Stimulated activated CD8-positive, alpha-beta memory T cell treated with anti-CD3 and anti-CD28 coated beads, Interleukin-4, amount 100 ng/mL, for 4 hours (primary cell): ENCODE measurements around the gene SLFN5.
"Not testable (repeated sequence)": the region's sequence is repeated elsewhere in the genome, so short reads cannot be mapped to it uniquely, and the experiment has no call there.

ENCODE experiments used
- DNase-seq, 2 donors: peaks; one replicate each; pipeline ENCODE4 v3.0.0-alpha.2; 2020; ENCODE audit warnings: low read depth in 2 of 2, low spot score in 1 of 2

The SLFN5 gene

DNA sequence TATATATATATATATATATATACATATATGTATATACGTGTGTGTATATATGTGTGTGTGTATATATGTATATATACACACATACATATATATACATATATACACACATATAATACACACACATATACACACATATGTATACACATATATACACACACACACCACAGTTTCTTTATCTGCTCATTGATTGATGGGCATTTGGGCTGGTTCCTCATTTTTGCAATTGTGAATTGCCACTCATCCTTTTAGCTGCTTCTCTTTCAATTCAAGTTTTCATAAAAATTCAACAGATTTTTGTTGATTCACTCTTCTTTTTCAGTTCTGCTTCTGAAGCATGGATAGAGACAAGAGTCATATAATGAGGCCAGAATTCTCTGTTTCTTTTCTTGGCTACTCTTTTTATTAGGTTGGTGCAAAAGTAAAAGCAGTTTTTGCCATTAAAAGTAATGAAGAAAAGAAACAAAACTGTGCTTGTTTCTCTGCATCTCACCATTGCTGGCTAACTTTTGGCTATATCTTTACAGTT, 44.5 kb downstream of the SLFN5 start:
- no peak for DNase-seq

DNA sequence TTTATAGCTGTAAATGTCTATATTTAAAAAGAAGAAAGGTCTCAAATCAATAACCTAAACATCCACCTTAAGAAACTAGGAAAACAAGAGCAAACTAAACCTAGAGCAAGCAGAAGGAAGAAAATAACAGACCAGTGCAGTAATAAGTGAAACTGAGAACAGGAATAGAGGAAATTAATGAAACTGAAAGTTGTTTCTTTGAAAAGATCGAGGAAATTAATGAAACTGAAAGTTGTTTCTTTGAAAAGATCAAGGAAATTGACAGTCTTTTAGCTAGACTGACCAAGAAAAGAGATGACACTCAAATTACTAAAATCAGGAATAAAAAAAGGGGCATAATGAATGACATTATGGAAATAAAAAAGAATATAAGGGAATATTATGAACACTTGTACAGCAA, 46.4 kb downstream of the SLFN5 start:
- DNase-seq = no peak

DNA sequence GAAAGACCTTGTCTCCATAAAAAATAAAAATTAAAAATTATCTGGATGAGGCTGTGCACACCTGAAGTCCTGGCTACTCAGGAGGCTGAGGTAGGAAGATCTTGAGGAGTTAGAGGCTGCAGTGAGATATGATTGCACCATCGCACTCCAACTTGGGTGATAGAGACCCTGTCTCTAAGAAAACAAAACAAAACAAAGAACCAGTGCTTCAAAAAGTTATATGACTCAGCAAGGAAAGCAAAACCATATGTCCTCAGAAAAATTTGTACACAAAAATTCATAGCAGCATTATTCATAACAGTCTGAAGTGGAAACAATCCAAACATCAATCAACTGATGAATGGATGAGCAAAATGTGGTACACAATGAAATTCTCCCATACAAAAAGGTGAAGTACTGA, 48.9 kb downstream of the SLFN5 start:
- no peak for DNase-seq

DNA sequence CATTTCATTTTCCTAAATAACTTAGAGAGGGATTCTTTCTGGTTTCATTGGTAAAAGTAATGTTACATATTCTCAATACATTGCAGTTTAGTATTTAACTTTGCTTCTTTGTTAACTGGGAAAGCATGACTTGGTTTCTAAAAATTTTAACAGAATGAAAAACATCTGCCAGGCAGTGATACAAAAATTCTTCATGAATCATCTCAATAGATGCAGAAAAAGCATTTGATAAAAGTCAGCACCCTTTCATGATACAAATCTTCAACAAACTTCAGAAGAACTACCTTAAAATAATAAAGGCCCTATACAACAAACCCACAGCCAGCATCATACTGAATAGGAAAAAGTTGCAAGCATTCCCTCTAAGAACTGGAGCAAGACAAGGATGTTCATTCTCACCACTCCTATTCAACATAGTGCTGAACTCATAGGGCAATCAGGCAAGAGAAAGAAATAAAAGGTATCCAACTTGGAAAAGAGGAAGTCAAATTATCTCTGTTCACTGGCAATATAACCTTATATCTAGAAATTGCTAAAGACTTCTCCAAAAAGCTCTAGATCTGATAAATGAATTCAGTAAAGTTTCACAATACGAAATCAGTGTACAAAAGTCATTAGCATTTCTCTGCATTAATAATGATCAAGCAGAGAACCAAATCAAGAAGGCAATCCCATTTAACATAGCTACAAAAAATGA, 50.4 kb downstream of the SLFN5 start:
- no peak for DNase-seq

DNA sequence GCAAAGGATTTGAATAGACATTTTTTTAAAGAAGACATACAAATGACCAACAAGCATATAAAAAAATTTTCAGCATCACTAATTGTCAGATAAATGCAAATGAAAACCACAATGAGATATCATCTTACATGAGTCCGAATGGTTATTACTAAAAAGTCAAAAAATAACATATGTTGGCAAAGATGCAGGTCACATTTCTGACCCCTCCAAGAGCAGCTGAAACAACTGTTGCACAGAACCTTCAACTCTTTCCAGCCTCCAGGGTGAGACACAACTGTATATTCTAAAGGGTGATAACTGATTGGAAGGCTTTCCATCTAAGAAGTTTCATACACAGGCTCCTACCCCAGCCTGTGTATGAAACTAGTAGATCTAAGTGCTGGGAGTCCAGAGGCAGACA, 51.9 kb downstream of the SLFN5 start:
- no peak for DNase-seq

DNA sequence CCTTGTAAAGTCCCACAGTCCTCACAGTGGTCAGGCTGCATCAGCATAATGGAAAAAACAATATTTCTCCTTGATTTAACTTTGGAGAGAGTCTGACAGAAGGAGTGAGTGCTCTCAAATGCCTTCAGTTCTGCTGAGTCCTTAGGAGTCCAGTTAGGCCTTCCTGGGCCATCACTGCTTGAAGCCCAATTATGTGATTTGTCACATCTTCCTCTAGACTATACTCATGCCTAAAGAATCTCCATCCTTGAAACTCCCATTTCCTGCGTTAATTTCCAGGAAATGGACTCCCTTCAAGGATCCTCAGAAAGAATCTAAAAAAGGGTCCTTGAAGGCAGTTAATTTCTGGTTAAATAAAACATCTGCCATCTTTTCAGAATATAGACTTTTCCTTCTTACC, 52.8 kb downstream of the SLFN5 start:
- DNase-seq = no peak

DNA sequence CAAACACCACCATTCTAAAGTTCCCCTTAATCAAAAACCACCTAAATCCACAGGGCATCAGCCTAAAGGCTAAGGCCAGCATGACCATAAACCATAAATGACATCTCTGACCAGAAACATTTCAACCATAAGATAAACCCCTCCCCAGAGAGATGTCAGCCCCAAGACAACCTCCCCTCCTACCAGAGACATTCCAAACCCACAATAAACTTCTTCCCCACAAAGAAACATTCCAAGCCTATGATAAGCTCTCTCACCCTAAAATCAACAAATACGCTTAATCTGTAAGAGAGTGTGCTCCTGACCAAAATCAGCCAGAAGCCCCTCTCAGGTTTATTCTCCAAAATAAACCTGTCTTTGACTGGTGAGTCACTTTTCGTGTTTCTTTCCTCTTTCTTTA, 54.8 kb downstream of the SLFN5 start:
- no peak for DNase-seq

DNA sequence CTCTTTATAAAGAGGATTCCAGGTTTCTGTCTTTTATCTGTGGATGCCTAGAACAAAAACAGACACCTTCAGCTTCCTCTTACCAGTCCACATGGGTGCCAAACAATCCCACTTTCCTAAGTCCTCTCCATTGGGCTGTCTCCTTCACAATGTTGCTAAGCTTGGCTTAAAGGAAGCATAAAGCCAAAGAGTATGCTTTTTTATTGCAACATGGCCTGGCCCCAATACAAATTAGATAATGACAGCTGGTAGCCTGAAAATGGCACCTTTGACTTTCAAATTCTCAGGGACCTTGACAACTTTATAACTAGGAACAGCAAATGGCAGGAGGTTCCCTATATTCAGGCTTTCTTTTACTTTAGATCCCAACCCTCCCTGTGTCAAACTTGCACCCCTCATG, 55.8 kb downstream of the SLFN5 start:
- no peak for DNase-seq

DNA sequence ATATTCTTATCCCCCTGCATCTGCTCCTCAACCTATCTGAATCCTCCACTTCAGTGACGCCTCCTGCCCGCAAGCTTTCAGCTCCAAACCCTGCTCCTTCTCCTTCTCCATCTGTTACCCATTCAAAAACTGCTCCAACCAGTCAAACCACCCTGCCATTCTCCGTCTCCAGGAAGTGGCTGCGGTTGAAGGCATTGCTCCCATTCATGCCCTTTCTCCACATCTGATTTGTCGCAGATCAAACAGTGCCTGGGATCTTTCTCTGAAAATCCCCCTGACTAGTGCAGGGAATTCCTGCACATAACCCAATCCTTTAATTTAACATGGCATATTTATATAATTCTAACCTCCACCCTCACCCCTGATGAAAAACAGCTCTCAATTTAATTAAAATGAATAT, 56.3 kb downstream of the SLFN5 start:
- no peak for DNase-seq

DNA sequence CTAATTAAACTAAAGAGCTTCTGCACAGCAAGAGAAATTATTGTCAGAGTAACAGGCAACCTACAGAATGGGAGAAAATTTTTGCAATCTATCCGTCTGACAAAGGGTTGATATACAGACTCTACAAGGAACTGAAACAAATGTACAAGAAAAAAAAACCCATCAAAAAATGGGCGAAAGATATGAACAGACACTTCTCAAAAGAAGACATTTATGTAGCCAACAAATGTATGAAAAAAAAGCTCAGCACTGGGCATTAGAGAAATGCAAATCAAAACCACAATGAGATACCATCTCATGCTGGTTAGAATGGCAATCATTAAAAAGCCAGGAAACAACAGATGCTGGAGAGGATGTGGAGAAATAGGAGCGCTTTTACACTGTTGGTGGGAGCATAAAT, 66.5 kb downstream of the SLFN5 start:
- not testable (repeated sequence) for DNase-seq

DNA sequence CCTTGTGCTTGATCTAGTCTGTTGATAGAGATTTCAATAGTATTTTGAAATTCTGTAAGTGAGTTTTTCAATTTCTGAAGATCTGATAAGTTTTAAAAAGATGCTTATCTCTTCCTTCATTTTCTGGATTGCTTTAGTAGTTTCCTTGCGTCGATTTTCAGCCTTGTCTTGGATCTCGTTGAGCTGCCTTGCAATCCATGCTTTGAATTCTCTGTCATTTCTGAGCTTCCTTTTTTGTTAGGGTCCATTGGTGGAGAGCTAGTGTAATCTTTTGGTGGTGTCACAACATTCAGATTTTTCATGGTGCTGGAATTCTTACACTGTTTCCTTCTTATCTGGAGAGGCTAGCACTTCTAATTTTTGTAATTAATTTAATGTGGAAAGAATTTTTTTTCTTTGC, 69.5 kb downstream of the SLFN5 start:
- DNase-seq = no peak

DNA sequence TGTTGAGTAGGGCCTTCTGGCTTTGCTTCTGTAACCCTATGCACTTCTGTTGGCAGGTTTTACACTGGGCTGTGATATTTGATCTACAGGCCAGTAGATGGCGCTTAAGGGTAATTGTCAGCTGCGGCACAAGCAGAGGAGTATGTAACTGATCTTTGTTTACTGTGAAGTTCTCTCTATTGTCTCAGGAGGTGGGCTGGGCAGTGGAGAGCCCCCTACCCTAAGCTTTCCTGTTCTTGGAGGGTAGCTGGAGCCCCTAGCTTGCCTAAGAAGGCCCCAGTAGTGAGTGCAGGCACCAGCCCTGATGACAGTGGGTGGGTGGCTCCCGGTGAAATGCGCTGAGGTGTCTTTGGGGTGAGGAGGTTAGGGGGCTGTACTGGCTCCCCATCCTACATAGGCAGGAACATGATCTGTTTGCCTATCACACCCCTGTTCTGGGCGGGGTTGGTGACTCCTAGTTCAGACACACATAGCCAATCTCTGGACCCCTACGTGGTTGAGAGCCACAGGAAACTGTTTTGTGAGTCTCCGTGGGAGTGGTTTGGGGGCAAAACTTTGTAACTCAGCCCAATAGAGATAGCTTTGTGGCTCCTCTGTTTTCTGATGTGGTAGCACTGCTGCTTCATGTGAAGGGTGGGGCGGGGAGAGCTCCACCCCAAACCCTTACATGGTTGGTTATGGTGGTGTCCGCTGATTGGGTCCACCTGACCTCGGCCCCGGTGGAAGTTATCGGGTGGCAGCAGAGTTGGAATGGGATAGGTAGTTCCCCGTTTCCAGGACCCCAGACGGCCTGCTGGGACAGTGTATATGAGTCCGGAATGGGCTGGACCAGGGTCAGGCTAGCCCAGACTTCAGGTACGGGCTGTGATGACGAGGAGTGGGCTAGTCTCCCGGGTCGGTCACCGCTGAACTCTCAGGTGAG, 70.2 kb downstream of the SLFN5 start:
- peak; percentile 54 to 77 for DNase-seq

DNA sequence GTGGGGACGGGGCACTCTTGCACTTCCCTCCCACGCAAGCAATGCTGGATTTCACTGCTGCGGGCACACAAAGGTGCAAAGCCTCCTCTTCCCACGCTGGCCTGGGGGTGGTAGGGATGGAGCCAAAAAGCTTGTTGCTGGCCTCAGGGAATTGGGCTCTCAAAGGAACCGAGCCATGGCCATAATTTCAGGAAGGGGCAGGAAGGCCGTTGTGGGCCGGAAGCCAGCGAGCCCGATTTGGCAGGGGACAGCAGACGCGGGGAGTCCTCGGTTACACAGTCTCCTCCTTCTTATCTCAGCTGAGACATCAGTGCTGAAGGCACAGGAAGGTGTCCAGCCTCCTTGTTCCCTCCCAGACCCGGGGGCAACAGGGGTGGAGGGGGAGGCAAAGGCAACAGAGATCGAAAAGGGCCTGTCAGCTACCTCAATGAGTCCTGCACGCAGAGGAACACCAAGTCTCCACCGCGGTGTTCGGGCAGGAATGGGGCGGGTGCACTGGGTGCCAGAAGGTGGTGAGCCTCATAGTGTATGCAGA, 71.1 kb downstream of the SLFN5 start:
- no peak for DNase-seq

DNA sequence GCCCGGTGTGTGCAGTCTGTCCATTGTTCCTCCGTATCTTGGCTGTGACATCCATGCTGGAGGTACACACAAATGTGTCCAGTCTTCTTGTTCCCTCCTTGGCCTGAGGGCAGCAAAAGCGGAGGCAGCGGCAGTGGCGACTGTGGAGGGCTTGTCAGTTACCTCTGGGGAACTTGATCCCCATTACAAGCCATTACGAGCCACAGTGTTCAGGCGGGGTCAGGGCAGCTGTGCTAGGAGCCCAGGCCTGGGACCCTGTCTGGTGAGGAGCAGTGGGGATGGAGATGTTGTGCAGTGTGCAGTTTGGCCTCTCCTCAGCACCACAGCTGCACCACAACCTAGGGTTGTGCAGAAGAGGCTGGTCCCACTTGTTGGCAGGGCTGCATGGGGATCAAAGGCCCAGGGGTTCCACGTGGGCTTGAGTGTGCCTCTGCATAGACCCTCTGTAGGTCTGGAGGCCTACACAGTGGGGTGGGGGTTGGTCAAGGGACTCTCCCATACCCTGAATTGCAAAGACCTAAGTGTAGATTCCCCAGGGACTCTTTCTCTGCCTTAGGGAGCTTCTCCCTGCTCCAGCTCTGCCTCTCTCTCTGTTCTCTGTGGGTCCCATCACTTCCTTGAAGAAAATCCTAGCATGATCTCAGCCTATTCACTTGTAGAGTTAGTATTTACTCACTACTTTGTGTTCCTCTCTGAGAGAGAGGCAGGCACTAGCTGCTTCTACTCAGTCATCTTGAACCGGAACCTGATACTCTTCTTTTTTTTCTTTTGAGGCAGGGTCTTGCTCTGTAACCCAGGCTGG, 71.7 kb downstream of the SLFN5 start:
- DNase-seq = no peak

DNA sequence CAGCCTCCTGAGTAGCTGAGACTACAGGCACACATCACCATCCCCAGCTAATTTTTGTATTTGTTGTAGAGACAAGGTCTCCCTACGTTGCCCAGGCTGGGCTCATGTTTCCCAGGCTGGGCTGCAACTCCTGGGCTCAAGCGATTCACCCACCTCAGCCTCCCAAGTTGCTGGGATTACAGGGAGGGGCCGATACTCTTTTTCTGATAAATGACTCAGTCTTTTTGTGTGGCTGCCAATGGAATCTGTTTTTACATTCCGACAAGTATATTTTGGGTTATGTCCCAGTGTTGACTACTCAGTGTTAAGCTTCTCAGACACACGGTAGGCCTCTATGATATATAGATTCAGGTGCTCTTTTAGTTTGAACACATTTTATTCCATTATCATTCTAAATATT, 72.4 kb downstream of the SLFN5 start:
- DNase-seq = no peak

DNA sequence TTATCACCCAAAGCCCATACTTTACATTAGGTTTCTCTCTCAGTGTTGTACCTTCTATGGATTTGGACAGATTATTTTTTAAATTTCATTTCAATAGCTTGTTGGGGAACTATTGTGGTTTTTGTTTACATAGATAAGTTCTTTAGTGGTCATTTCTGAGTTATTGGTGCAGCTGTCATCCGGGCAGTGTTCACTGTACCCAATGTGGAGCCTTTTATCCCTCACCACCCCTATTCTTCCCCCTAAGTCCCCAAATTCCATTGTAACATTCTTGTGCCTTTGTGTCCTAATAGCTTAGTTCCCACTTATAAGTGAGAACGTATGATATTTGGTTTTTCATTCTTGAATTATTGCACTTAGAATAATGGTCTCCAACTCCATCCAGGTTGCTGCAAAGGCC, 73.1 kb downstream of the SLFN5 start:
- no peak for DNase-seq

DNA sequence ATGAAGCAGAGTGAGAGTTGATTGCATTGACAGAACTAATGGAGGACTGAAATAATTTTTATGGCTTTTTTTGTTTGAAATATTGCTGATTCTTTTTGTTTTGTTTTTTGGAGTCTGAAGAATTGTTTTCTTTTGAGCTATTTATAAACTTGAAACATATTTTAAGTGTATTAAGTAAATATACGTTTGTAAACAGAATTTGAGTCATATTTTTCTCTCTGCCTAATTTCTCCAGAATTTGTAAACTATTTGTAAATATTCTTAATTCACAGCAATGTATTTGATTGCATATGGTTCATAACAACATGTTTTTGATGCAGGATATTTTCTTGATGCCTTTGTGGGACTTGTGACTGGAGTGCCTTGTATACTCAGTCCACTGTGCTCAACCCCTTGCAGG, 79.9 kb downstream of the SLFN5 start:
- DNase-seq = no peak
